Endothelial cell of umbilical vein (primary cell): ENCODE measurements around the gene CLEC4D. TPM values are rescaled to one million over a fixed set of nuclear protein-coding genes. Genes with fewer than 3 reads are reported as not detected.

Source experiments
- BruUV-seq: library from RNA; stranded (reverse); fragments of 400-500 nt; replicated peaks from 2 replicates; lab custom pipeline; 2021; lab: Mats Ljungman, UMichigan
- CTCF ChIA-PET: fragments of 300-600, 350-600 bp; sonication (Branson Sonifier 250); formaldehyde crosslinking; loops from one replicate; lab custom pipeline; 2021; ENCODE audit warnings: antibody characterized with exemption, inconsistent platforms; lab: Charles Lee
- POLR2A ChIA-PET: fragments of 300-600, 350-600 bp; sonication (Branson Sonifier 250); formaldehyde crosslinking; loops from one replicate; lab custom pipeline; 2021; ENCODE audit warnings: antibody characterized with exemption, inconsistent platforms; lab: Charles Lee
- DNase-seq: peaks from one replicate; pipeline ENCODE4 v3.0.0-alpha.2; 2011; ENCODE audit warnings: low read depth, low spot score
- FAIRE-seq: peaks from 2 replicates; lab custom pipeline; 2011; peaks lifted over from hg19 to GRCh38; lab: Jason Lieb, UNC
- H2AFZ ChIP-seq: 2 replicates; pipeline ENCODE4 v1.6.0; 2012; ENCODE audit warnings: low read depth, low read length, control low read depth, inconsistent platforms
- H3K27ac ChIP-seq: 2 replicates; pipeline ENCODE4 v1.5.1; 2011; ENCODE audit warnings: low read depth, mild to moderate bottlenecking, control low read depth, low read length, moderate library complexity; ENCODE audit not compliant: insufficient read depth
- H3K27me3 ChIP-seq, 2 experiments: 2 replicates each; pipeline versions ENCODE4 v1.6.0 to v1.6.1; 2011; ENCODE audit warnings: low read length in 2 of 2, mixed read lengths in 1 of 2; ENCODE audit not compliant: control insufficient read depth in 2 of 2, insufficient read depth in 2 of 2
- H3K36me3 ChIP-seq, 2 experiments: 2 replicates in 1 of 2; 3 replicates in 1 of 2; pipeline ENCODE4 v1.5.1; 2011; ENCODE audit warnings: low read length in 2 of 2, mild to moderate bottlenecking in 1 of 2, moderate library complexity in 1 of 2; ENCODE audit not compliant: control insufficient read depth in 2 of 2, insufficient read depth in 2 of 2; ENCODE audit errors: extremely low read depth in 1 of 2
- H3K4me1 ChIP-seq: 3 replicates; pipeline ENCODE4 v1.5.1; 2011; ENCODE audit warnings: mild to moderate bottlenecking, low read length; ENCODE audit not compliant: control insufficient read depth, insufficient read depth; ENCODE audit errors: extremely low read depth
- H3K4me2 ChIP-seq: 2 replicates; pipeline ENCODE4 v1.6.1; 2011; ENCODE audit warnings: low read length, control low read depth, mixed read lengths; ENCODE audit not compliant: insufficient read depth
- H3K4me3 ChIP-seq, 3 experiments: fragments of 200-600 bp in 1 of 3; sonication (generic), shearing (Covaris generic) in 1 of 3; replicated peaks in 1 of 3; 2 replicates each; pipeline ENCODE4 v1.5.1; 2011 to 2016; ENCODE audit warnings: control low read depth in 3 of 3, low read length in 3 of 3, mild to moderate bottlenecking in 2 of 3, inconsistent platforms in 1 of 3, low read depth in 1 of 3, moderate library complexity in 1 of 3; ENCODE audit not compliant: insufficient read depth in 1 of 3
- H3K79me2 ChIP-seq: 2 replicates; pipeline ENCODE4 v1.6.0; 2012; ENCODE audit warnings: low read length, inconsistent platforms; ENCODE audit not compliant: control insufficient read depth, insufficient read depth
- H3K9ac ChIP-seq: replicated peaks from 2 replicates; pipeline ENCODE3; 2011; ENCODE audit warnings: low read length, control low read depth; ENCODE audit not compliant: insufficient read depth; ENCODE audit errors: extremely low read depth
- H3K9me1 ChIP-seq: replicated peaks from 3 replicates; pipeline ENCODE4 v1.6.0; 2011; ENCODE audit warnings: mild to moderate bottlenecking, low read length; ENCODE audit not compliant: control insufficient read depth, insufficient read depth; ENCODE audit errors: extremely low read depth
- H3K9me3 ChIP-seq: replicated peaks from 2 replicates; pipeline ENCODE4 v1.5.1; 2012; ENCODE audit warnings: low read length, inconsistent platforms; ENCODE audit not compliant: control insufficient read depth, insufficient read depth
- H4K20me1 ChIP-seq: replicated peaks from 2 replicates; pipeline ENCODE3; 2011; ENCODE audit warnings: mild to moderate bottlenecking, low read length; ENCODE audit not compliant: control insufficient read depth, insufficient read depth; ENCODE audit errors: extremely low read depth
- CTCF ChIP-seq, 2 donors: IDR thresholded peaks; 1 replicate in 1 of 2; 2 replicates in 1 of 2; pipeline ENCODE4 v1.5.1; 2011; ENCODE audit warnings: low read length in 2 of 2, mild to moderate bottlenecking in 2 of 2, moderate library complexity in 2 of 2, control low read depth in 1 of 2, inconsistent platforms in 1 of 2, low read depth in 1 of 2; ENCODE audit not compliant: insufficient read depth in 1 of 2; ENCODE audit errors: extremely low read depth in 1 of 2
- EZH2 ChIP-seq: IDR thresholded peaks from 2 replicates; pipeline ENCODE4 v1.6.1; 2012; ENCODE audit warnings: borderline replicate concordance, low read depth, mild to moderate bottlenecking, moderate library complexity, low read length, inconsistent platforms; ENCODE audit not compliant: severe bottlenecking
- FOS ChIP-seq: IDR thresholded peaks from 2 replicates; pipeline ENCODE4 v1.6.1; 2011; ENCODE audit warnings: mild to moderate bottlenecking, low read length, moderate library complexity, borderline replicate concordance; ENCODE audit not compliant: insufficient read depth
- GATA2 ChIP-seq: IDR thresholded peaks from 2 replicates; pipeline ENCODE4 v1.7.0; 2011; ENCODE audit warnings: low read depth, mild to moderate bottlenecking, moderate library complexity, mixed read lengths, low read length; ENCODE audit not compliant: insufficient read length, insufficient read depth
- JUN ChIP-seq: IDR thresholded peaks from 2 replicates; pipeline ENCODE4 v1.6.1; 2011; ENCODE audit warnings: borderline replicate concordance, low read depth; ENCODE audit not compliant: insufficient read length, insufficient read depth
- MYC ChIP-seq: IDR thresholded peaks from one replicate; pipeline ENCODE4 v1.6.1; 2011; ENCODE audit warnings: mild to moderate bottlenecking, low read depth, low read length
- POLR2A ChIP-seq: IDR thresholded peaks from 2 replicates; pipeline ENCODE4 v1.6.1; 2012; ENCODE audit warnings: low read depth, mild to moderate bottlenecking, control low read depth, low read length
- POLR2AphosphoS5 ChIP-seq: IDR thresholded peaks from 2 replicates; pipeline ENCODE4 v1.6.1; 2012; ENCODE audit warnings: low read depth, mild to moderate bottlenecking, control low read depth, low read length, moderate library complexity; ENCODE audit not compliant: insufficient read depth
- dilution Hi-C: fragments of 300-500 bp; cut with MboI; formaldehyde crosslinking; loops from one replicate; pipeline ENCODE4 v1.15.0; 2019; ENCODE audit warnings: low sequenced_read_pairs; ENCODE audit not compliant: extremely low pct_ligation_motif_present
- intact Hi-C: fragments of 100-400 bp; cut with micrococcal nuclease; formaldehyde crosslinking; loops from one replicate; pipeline ENCODE4 v1.10.0; 2022
- polyA plus RNA-seq, 4 experiments: library from polyadenylated mRNA; depleted of rRNA in 3 of 4; stranded (reverse) in 3 of 4; unstranded in 1 of 4; fragments of >200 nt; gene quantifications; 2 replicates each; pipeline versions ENCODE4 v1.2.1 to v1.2.3, GENCODE V29; 2011 to 2012; ENCODE audit warnings: missing spikeins in 1 of 4
- total RNA-seq: library from RNA; stranded (reverse); gene quantifications from 2 replicates; pipeline ENCODE4 v1.2.3, GENCODE V29; 2021
- TF ChIP-seq, protein P1 (sequence below): IDR thresholded peaks from 2 replicates; pipeline ENCODE4 v1.6.1; 2011; ENCODE audit not compliant: insufficient read depth, insufficient read length

Gene CLEC4D
- total and polyA plus RNA-seq, 2 donors (not counting 3 experiments of a cell fraction or from before 2014, with no cell fraction given), result not detected

DNA sequence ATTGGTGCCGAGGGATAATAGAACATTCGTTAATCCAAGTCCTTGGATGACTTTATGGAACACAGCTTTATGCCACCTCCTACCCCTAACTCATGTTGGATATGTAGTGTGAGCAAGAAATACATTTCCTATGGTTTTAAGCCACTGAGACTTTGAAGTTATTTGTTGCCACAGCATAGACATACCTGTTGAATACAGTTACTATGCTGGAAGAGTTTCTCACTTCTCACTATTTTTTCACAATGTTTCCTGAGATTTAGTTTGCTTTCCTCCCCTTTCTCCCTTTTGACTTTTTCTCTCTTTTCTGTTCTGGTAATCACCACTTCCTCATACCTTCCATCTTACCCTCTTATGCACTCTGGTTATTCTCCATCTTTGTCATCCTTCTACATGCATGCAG lies 34.9 kb downstream of the CLEC4D start:
- Histone ChIP-seq H3K79me2 (no peaks in the 10 kb centered on the region), H3K27ac (no peak overlapping the region), H3K4me3 (no peak overlapping the region), H3K9ac (no peak overlapping the region), H3K36me3 (no peaks in the 10 kb centered on the region), H3K27me3 (peaks cover 0 to 7% of the 10 kb centered on the region in 2 experiments), H3K4me2 (no peak overlapping the region), H3K9me3 (no peaks in the 10 kb centered on the region), H3K9me1 (no peaks in the 10 kb centered on the region), H4K20me1 (no peaks in the 10 kb centered on the region), H2AFZ (no peak overlapping the region), H3K4me1 (peaks cover 7% of the 10 kb centered on the region)
- dilution Hi-C loops, result no loop called here
- no peak for FAIRE-seq
- POLR2A ChIA-PET, result no interaction called here
- BruUV-seq, result no TSS peak
- TF ChIP-seq POLR2A (no peak), FOS (no peak), JUN (no peak), MYC (no peak), GATA2 (no peak), CTCF (IDR thresholded peaks at IDR 0.05; ENCODE audit: extremely low read depth in 1 of 2, insufficient read depth in 1 of 2, low read depth in 1 of 2, low read length in 2 of 2) (no peak), EZH2 (no peak), POLR2AphosphoS5 (no peak)
- TF ChIP-seq, protein P1, sequence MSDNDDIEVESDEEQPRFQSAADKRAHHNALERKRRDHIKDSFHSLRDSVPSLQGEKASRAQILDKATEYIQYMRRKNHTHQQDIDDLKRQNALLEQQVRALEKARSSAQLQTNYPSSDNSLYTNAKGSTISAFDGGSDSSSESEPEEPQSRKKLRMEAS, result no peak
- intact Hi-C loops, result loop anchor here (1.0 kb wide), 1 partner anchor 275 kb away; no protein-coding TSS in a partner anchor
- CTCF ChIA-PET, result interaction anchor here (2.8 to 7.2 kb wide), 2 partner anchors 61 to 501 kb away, joined by 11 to 155 read pairs; no protein-coding TSS in a partner anchor
- DNase-seq, result no peak
